HCT116 (cell line): ENCODE results near the gene MLPH. TPM values are rescaled to one million over a fixed set of nuclear protein-coding genes. Genes with fewer than 3 reads are reported as not detected.

Experiments
- ATAC-seq: fragments of 200-7000 bp; cut with Tn5 transposase; 2 replicates; pipeline ENCODE4 v1.9.1; 2020; ENCODE audit warnings: mild to moderate bottlenecking, moderate library complexity
- BruUV-seq: library from RNA; stranded (reverse); fragments of 400-500 nt; replicated peaks from 2 replicates; lab custom pipeline; 2021; lab: Mats Ljungman, UMichigan
- CTCF ChIA-PET: fragments of 300-600 bp; sonication (Branson Sonifier 250); formaldehyde crosslinking; loops from one replicate; lab custom pipeline; 2021; ENCODE audit warnings: antibody characterized with exemption; lab: Charles Lee
- POLR2A ChIA-PET: fragments of 300-600, 350-600 bp; sonication (Branson Sonifier 250); formaldehyde crosslinking; loops from one replicate; lab custom pipeline; 2021; ENCODE audit warnings: antibody characterized with exemption; lab: Charles Lee
- RAD21 ChIA-PET, 2 experiments: fragments of 300-600 bp; sonication (Branson Sonifier 250); formaldehyde crosslinking; loops; one replicate each; lab custom pipeline; 2023; ENCODE audit warnings: low total read pairs in 2 of 2; ENCODE audit not compliant: uncharacterized antibody in 2 of 2, unreplicated experiment in 2 of 2, low non-redundant PET in 1 of 2; lab: Charles Lee
- DNase-seq: peaks from one replicate; pipeline ENCODE4 v3.0.0-alpha.2; 2010; ENCODE audit warnings: low read depth, low spot score
- H2AFZ ChIP-seq: fragments of 200-600 bp; shearing (Covaris generic), sonication (generic); 2 replicates; pipeline ENCODE4 v1.6.1; 2017; ENCODE audit warnings: low read depth, mixed run types, mixed read lengths, antibody characterized with exemption, low read length; ENCODE audit not compliant: poor library complexity, severe bottlenecking
- H3K27ac ChIP-seq: 2 replicates; pipeline ENCODE4 v1.5.1; 2012; ENCODE audit warnings: low read depth, low read length
- H3K27me3 ChIP-seq: fragments of 200-600 bp; sonication (generic); 2 replicates; pipeline ENCODE4 v1.6.1; 2016; ENCODE audit warnings: mixed run types, low read length, mixed read lengths; ENCODE audit not compliant: insufficient read depth
- H3K36me3 ChIP-seq, 2 experiments: fragments of 200-500 bp in 1 of 2; fragments of 200-600 bp in 1 of 2; sonication (Bioruptor generic) in 1 of 2; sonication (generic) in 1 of 2; 2 replicates each; pipeline versions ENCODE4 v1.5.1 to v1.6.1; 2014 to 2016; ENCODE audit warnings: low read length in 2 of 2, inconsistent platforms in 1 of 2, mixed read lengths in 1 of 2, mixed run types in 1 of 2; ENCODE audit not compliant: insufficient read depth in 2 of 2, control insufficient read depth in 1 of 2
- H3K4me1 ChIP-seq, 2 experiments: fragments of 200-600 bp in 1 of 2; sonication (generic) in 1 of 2; 2 replicates each; pipeline versions ENCODE4 v1.5.1 to v1.6.1; 2012 to 2017; ENCODE audit warnings: low read length in 2 of 2, inconsistent platforms in 1 of 2, mild to moderate bottlenecking in 1 of 2, mixed read lengths in 1 of 2, mixed run types in 1 of 2, moderate library complexity in 1 of 2; ENCODE audit not compliant: insufficient read depth in 2 of 2, control insufficient read depth in 1 of 2
- H3K4me2 ChIP-seq: fragments of 200-600 bp; sonication (generic); 2 replicates; pipeline ENCODE4 v1.6.1; 2017; ENCODE audit warnings: mixed run types, low read length, mixed read lengths
- H3K4me3 ChIP-seq, 2 experiments: fragments of 200-600 bp in 1 of 2; sonication (generic) in 1 of 2; replicated peaks in 1 of 2; 2 replicates each; pipeline ENCODE4 v1.5.1; 2011 to 2016; ENCODE audit warnings: low read length in 2 of 2, control low read depth in 1 of 2, low read depth in 1 of 2, mild to moderate bottlenecking in 1 of 2, mixed read lengths in 1 of 2, mixed run types in 1 of 2
- H3K79me2 ChIP-seq: fragments of 200-600 bp; sonication (generic); 2 replicates; pipeline ENCODE4 v1.6.1; 2017; ENCODE audit warnings: mild to moderate bottlenecking, mixed run types, low read length, moderate library complexity, mixed read lengths; ENCODE audit not compliant: insufficient read depth
- H3K9ac ChIP-seq: fragments of 200-600 bp; sonication (generic); 2 replicates; pipeline ENCODE4 v1.6.1; 2016; ENCODE audit warnings: low read length, mixed read lengths
- H3K9me2 ChIP-seq: fragments of 200-600 bp; sonication (generic), shearing (Covaris generic); 2 replicates; pipeline ENCODE4 v1.6.1; 2017; ENCODE audit warnings: mixed run types, mild to moderate bottlenecking, moderate library complexity; ENCODE audit not compliant: insufficient read depth
- H3K9me3 ChIP-seq, 2 experiments: fragments of 200-500 bp in 1 of 2; fragments of 200-600 bp in 1 of 2; sonication (Bioruptor generic) in 1 of 2; sonication (generic) in 1 of 2; 2 replicates each; pipeline ENCODE4 v1.6.1; 2014 to 2017; ENCODE audit warnings: low read length in 2 of 2, mixed read lengths in 2 of 2, inconsistent platforms in 1 of 2, low read depth in 1 of 2, mild to moderate bottlenecking in 1 of 2, mixed run types in 1 of 2, moderate library complexity in 1 of 2; ENCODE audit not compliant: control insufficient read depth in 1 of 2, insufficient read depth in 1 of 2
- H4K20me1 ChIP-seq: fragments of 200-600 bp; sonication (generic), shearing (Covaris generic); 2 replicates; pipeline ENCODE4 v1.6.1; 2017; ENCODE audit warnings: mixed run types, mild to moderate bottlenecking, moderate library complexity; ENCODE audit not compliant: insufficient read depth
- CEBPB ChIP-seq: IDR thresholded peaks from 2 replicates; pipeline ENCODE4 v1.6.1; 2012; ENCODE audit warnings: low read depth
- EGR1 ChIP-seq: IDR thresholded peaks from 2 replicates; pipeline ENCODE4 v1.6.1; 2012; ENCODE audit warnings: low read depth
- EZH2 ChIP-seq: fragments of 200-600 bp; sonication (generic); IDR thresholded peaks from 2 replicates; pipeline ENCODE4 v1.6.1; 2017; ENCODE audit warnings: antibody characterized with exemption, mixed run types
- EZH2phosphoT487 ChIP-seq: fragments of 200-600 bp; IDR thresholded peaks from 2 replicates; pipeline ENCODE4 v1.6.1; 2018; ENCODE audit warnings: antibody characterized with exemption, borderline replicate concordance
- MAX ChIP-seq: IDR thresholded peaks from 2 replicates; pipeline ENCODE4 v1.6.1; 2012
- POLR2AphosphoS5 ChIP-seq: IDR thresholded peaks from 2 replicates; pipeline ENCODE4 v1.6.1; 2011; ENCODE audit warnings: mild to moderate bottlenecking, low read depth, low read length, moderate library complexity
- RAD21 ChIP-seq: IDR thresholded peaks from 2 replicates; pipeline ENCODE4 v1.6.1; 2012; ENCODE audit warnings: low read depth, mild to moderate bottlenecking
- SRF ChIP-seq: IDR thresholded peaks from 2 replicates; pipeline ENCODE4 v1.6.1; 2012; ENCODE audit warnings: low read depth
- intact Hi-C: fragments of 100-400 bp; cut with micrococcal nuclease; formaldehyde crosslinking; loops from 2 replicates; pipeline ENCODE4 v1.10.0; 2022
- total RNA-seq: library from RNA; stranded (reverse); gene quantifications from one replicate; pipeline ENCODE4 v1.2.1, GENCODE V29; 2021; ENCODE audit not compliant: unreplicated experiment

The MLPH gene
- total RNA-seq, 1 experiment from 2014 or later = 81.4 TPM

- TF ChIP-seq EZH2 = no peak
- no peak for TF ChIP-seq EZH2phosphoT487
- no peak for TF ChIP-seq EGR1
- TF ChIP-seq POLR2AphosphoS5 = no peak
- no peak for TF ChIP-seq MAX
- TF ChIP-seq RAD21 = no peak
- no peak for TF ChIP-seq SRF
- TF ChIP-seq, all 23 proteins: peak for 0
These were observed 48.7 kb upstream of the MLPH start (continued) for GRCh38 chr2:237438080-237438940.

GRCh38 chr2:237440819-237441281 lies 46.2 kb upstream of the MLPH start:
- POLR2A ChIA-PET = no interaction called here
- H3K9ac ChIP-seq = no peak overlapping the region
- no peak for ATAC-seq

More at GRCh38 chr2:237440819-237441281, 46.2 kb upstream of the MLPH start:
- no TSS peak for BruUV-seq
- H4K20me1 ChIP-seq = no peaks in the 10 kb centered on the region
- CTCF ChIA-PET = no interaction called here
- no peaks in the 10 kb centered on the region for H3K9me3 ChIP-seq
- intact Hi-C loops = no loop called here
- no peak overlapping the region for H3K4me3 ChIP-seq
- TF ChIP-seq CEBPB = no peak
- 0 out of 2 replicates have a peak, but pooled peaks cover 19% of the 10 kb centered on the region for H3K27me3 ChIP-seq
- H2AFZ ChIP-seq = no peak overlapping the region
- RAD21 ChIA-PET = no interaction called here
- H3K79me2 ChIP-seq = no peaks in the 10 kb centered on the region
- H3K4me2 ChIP-seq = no peak overlapping the region
- DNase-seq = no peak
- no peak overlapping the region for H3K27ac ChIP-seq
- H3K36me3 ChIP-seq = no peaks in the 10 kb centered on the region
- H3K9me2 ChIP-seq = no peaks in the 10 kb centered on the region
- peaks cover 0 to 10% of the 10 kb centered on the region in 2 experiments; a peak in 3 of 4 replicates for H3K4me1 ChIP-seq
